Panc1 (cell line): ENCODE data around the gene RAB11FIP2. TPM values are rescaled to one million over a fixed set of nuclear protein-coding genes. Genes with fewer than 3 reads are reported as not detected.

Experiments used
- ATAC-seq: fragments of 200-7000 bp; cut with Tn5 transposase; 2 replicates; pipeline ENCODE4 v1.9.1; 2020; ENCODE audit warnings: mild to moderate bottlenecking, moderate library complexity
- BruUV-seq: library from RNA; stranded (reverse); fragments of 400-500 nt; replicated peaks from 2 replicates; lab custom pipeline; 2021; lab: Mats Ljungman, UMichigan
- CTCF ChIA-PET: fragments of 300-600 bp; sonication (Branson Sonifier 250); formaldehyde crosslinking; loops from one replicate; lab custom pipeline; 2022; ENCODE audit warnings: antibody characterized with exemption; lab: Charles Lee
- POLR2A ChIA-PET: fragments of 300-600 bp; sonication (Branson Sonifier 250); formaldehyde crosslinking; loops from one replicate; lab custom pipeline; 2022; ENCODE audit warnings: antibody characterized with exemption; lab: Charles Lee
- DNase-seq: peaks from one replicate; pipeline ENCODE4 v3.0.0-alpha.2; 2010; ENCODE audit warnings: low read depth, low spot score
- H3K27ac ChIP-seq: 2 replicates; pipeline ENCODE4 v1.5.1; 2011; ENCODE audit warnings: mild to moderate bottlenecking, low read length, inconsistent platforms
- H3K27me3 ChIP-seq: fragments of 200-500 bp; sonication (Bioruptor generic); 2 replicates; pipeline ENCODE4 v1.6.0; 2014; ENCODE audit warnings: low read length, inconsistent platforms; ENCODE audit not compliant: control insufficient read depth, insufficient read depth
- H3K36me3 ChIP-seq: fragments of 200-500 bp; sonication (Bioruptor generic); 2 replicates; pipeline ENCODE4 v1.5.1; 2014; ENCODE audit warnings: inconsistent platforms, mild to moderate bottlenecking, low read length, moderate library complexity; ENCODE audit not compliant: control insufficient read depth, insufficient read depth
- H3K4me1 ChIP-seq: 2 replicates; pipeline ENCODE4 v1.5.1; 2011; ENCODE audit warnings: inconsistent platforms, mild to moderate bottlenecking, low read length, moderate library complexity; ENCODE audit not compliant: control insufficient read depth, insufficient read depth
- H3K4me3 ChIP-seq, 2 experiments: 2 replicates each; pipeline ENCODE4 v1.5.1; 2011 to 2012; ENCODE audit warnings: low read depth in 2 of 2, low read length in 2 of 2, mild to moderate bottlenecking in 2 of 2, inconsistent platforms in 1 of 2, moderate library complexity in 1 of 2
- H3K9me3 ChIP-seq: fragments of 200-500 bp; sonication (Bioruptor generic); 2 replicates; pipeline ENCODE4 v1.5.1; 2014; ENCODE audit warnings: low read depth, mild to moderate bottlenecking, inconsistent platforms, low read length, moderate library complexity; ENCODE audit not compliant: control insufficient read depth, insufficient read depth
- CTCF ChIP-seq: fragments of 450-650 bp; IDR thresholded peaks from 2 replicates; pipeline ENCODE4 v1.5.1; 2017; ENCODE audit warnings: mild to moderate bottlenecking
- POLR2AphosphoS5 ChIP-seq: IDR thresholded peaks from 2 replicates; pipeline ENCODE4 v1.6.1; 2012; ENCODE audit warnings: mild to moderate bottlenecking, low read depth, low read length, moderate library complexity
- REST ChIP-seq, 2 experiments: IDR thresholded peaks; 2 replicates each; pipeline ENCODE4 v1.6.1; 2011 to 2012; ENCODE audit warnings: low read depth in 2 of 2, control low read depth in 1 of 2, low read length in 1 of 2, mild to moderate bottlenecking in 1 of 2, moderate library complexity in 1 of 2; ENCODE audit not compliant: insufficient read depth in 1 of 2
- SIN3A ChIP-seq: IDR thresholded peaks from 2 replicates; pipeline ENCODE4 v1.6.1; 2012; ENCODE audit warnings: low read depth, mild to moderate bottlenecking, low read length, moderate library complexity, borderline replicate concordance; ENCODE audit not compliant: insufficient read depth
- TCF7L2 ChIP-seq: IDR thresholded peaks from 2 replicates; pipeline ENCODE4 v1.6.1; 2011; ENCODE audit warnings: mild to moderate bottlenecking, low read depth, low read length, inconsistent platforms
- in situ Hi-C: cut with HindIII; loops from 2 replicates; pipeline ENCODE4 v1.10.0; 2016; ENCODE audit warnings: low sequenced_read_pairs, low pct_unique_long_range_greater_than_20kb
- intact Hi-C: fragments of 100-400 bp; cut with micrococcal nuclease; formaldehyde crosslinking; loops from one replicate; pipeline ENCODE4 v1.10.0; 2022; ENCODE audit not compliant: unreplicated experiment
- total RNA-seq: library from RNA; stranded (reverse); gene quantifications from one replicate; pipeline ENCODE4 v1.2.1, GENCODE V29; 2021; ENCODE audit not compliant: unreplicated experiment

Gene RAB11FIP2
- total RNA-seq, 1 experiment from 2014 or later = 18.1 TPM

GRCh38 chr10:117965984-117966383 is 80.8 kb downstream of the RAB11FIP2 start:
- H3K36me3 ChIP-seq = no peaks in the 10 kb centered on the region
- no peaks in the 10 kb centered on the region for H3K9me3 ChIP-seq
- CTCF ChIA-PET = no interaction called here
- H3K27ac ChIP-seq = no peak overlapping the region
- no peak overlapping the region for H3K4me3 ChIP-seq
- intact Hi-C loops (no loop called here), in situ Hi-C loops (no loop called here)
- H3K4me1 ChIP-seq = no peaks in the 10 kb centered on the region
- POLR2A ChIA-PET = no interaction called here
- ATAC-seq (no peak), DNase-seq (no peak)
- no TSS peak for BruUV-seq
- no peak for TF ChIP-seq SIN3A
- TF ChIP-seq CTCF = no peak
- no peak for TF ChIP-seq TCF7L2
- TF ChIP-seq REST (IDR thresholded peaks at IDR 0.05; ENCODE audit: insufficient read depth in 1 of 2, low read depth in 2 of 2, low read length in 1 of 2) = no peak
- no peak for TF ChIP-seq POLR2AphosphoS5
- H3K27me3 ChIP-seq = peaks cover 9% of the 10 kb centered on the region; the same call in 1 of the 2 replicates

- BruUV-seq = no TSS peak
- POLR2A ChIA-PET = no interaction called here
- TF ChIP-seq TCF7L2 (no peak), SIN3A (no peak), REST (IDR thresholded peaks at IDR 0.05; ENCODE audit: insufficient read depth in 1 of 2, low read depth in 2 of 2, low read length in 1 of 2) (no peak), POLR2AphosphoS5 (no peak), CTCF (no peak)
- no peaks in the 10 kb centered on the region for H3K9me3 ChIP-seq
- ATAC-seq = no peak
- CTCF ChIA-PET = no interaction called here
- in situ Hi-C loops = no loop called here
- no peak for DNase-seq
- intact Hi-C loops = no loop called here
- H3K4me3 ChIP-seq = no peak overlapping the region
- H3K27me3 ChIP-seq = peaks cover 9% of the 10 kb centered on the region
- no peak overlapping the region for H3K27ac ChIP-seq
- H3K36me3 ChIP-seq = no peaks in the 10 kb centered on the region
- no peaks in the 10 kb centered on the region for H3K4me1 ChIP-seq
Measured at GRCh38 chr10:117964536-117964935, 82.2 kb downstream of the RAB11FIP2 start.
